Lower leg skin (tissue), 4 donors: ENCODE data around the gene ABCC4. TPM values are rescaled to one million over a fixed set of nuclear protein-coding genes. Genes with fewer than 3 reads are reported as not detected.

Experiments used
- DNase-seq, 2 donors: peaks; one replicate each; pipeline ENCODE4 v3.0.0-alpha.2; 2019; ENCODE audit warnings: low spot score in 2 of 2
- H3K4me3 ChIP-seq: fragments of 200-600 bp; sonication (generic); 2 replicates; pipeline ENCODE4 v1.5.1; 2017; ENCODE audit warnings: mild to moderate bottlenecking, low read depth; ENCODE audit not compliant: poor library complexity, severe bottlenecking
- CTCF ChIP-seq, 3 donors: fragments of 450-650 bp; IDR thresholded peaks; one replicate each; pipeline ENCODE4 v1.5.1; 2016; ENCODE audit warnings: antibody characterized with exemption in 3 of 3, mild to moderate bottlenecking in 3 of 3, moderate library complexity in 2 of 3
- POLR2A ChIP-seq, 2 donors: fragments of 450-650 bp; IDR thresholded peaks; one replicate each; pipeline ENCODE4 v1.6.1; 2016 to 2017; ENCODE audit warnings: antibody characterized with exemption in 2 of 2, mild to moderate bottlenecking in 1 of 2, moderate library complexity in 1 of 2
- WGBS, 2 donors: methylation state at CpG; one replicate each; pipeline ENCODE4 v1.1.5; 2018; 5-methylcytosine and 5-hydroxymethylcytosine counted together
- intact Hi-C: fragments of 100-400 bp; cut with DNase I; formaldehyde crosslinking; loops from one replicate; pipeline ENCODE4 v1.15.0; 2023; ENCODE audit warnings: low total_unique reads
- total RNA-seq, 4 donors: library from RNA; depleted of rRNA; stranded (reverse); fragments of >200 nt; gene quantifications; one replicate each; pipeline ENCODE4 v1.1.0, GENCODE V29; 2016

The ABCC4 gene
- total RNA-seq, 4 donors from 2014 or later = 5.1 to 30.9 (median 11.1) TPM

DNA sequence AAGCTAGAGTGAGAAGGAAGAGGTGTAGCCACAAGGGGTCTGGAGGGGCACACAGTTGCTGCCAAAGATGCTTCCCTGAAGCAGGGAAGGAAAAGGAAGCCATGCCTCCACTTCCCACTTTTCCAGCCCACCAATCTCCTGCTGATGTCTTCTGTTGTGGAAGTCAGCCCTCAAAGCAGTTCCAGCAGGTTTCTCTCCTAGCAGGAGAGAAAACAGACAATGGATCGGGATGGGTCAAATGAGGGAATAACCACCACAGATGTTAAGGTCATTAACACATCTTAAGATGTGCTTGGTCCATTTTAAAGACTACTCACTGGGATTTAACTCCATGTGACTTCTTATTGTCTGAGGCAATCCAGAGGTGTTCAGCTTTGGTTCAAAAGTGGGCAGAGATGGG lies 304.8 kb downstream of the ABCC4 start:
- DNase-seq = no peak
- WGBS, 2 donors = 66 to 70% methylated on average over 1 of the region's 1 CpG
- TF ChIP-seq CTCF (IDR thresholded peaks at IDR 0.05) = no peak
- TF ChIP-seq POLR2A (IDR thresholded peaks at IDR 0.05) = no peak
- H3K4me3 ChIP-seq = no peak overlapping the region
- intact Hi-C loops = no loop called here

DNA sequence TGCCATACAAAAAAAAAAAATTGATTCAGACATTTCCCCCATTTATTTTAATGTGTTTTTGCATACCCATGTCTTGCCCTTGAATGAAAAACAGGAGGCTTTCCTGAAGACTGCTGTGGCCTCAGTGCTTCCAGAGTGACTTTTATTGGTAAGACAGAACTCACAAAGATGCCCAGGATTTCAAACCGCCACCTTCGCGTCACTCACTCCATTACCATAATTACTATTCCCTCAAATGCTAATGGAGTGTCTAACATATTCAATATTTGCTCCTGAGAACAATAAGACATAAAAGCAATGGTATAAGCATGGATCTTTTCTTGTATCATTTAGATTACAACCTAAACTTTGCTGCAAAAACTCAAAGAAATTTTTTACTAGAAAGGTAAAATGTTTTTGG lies 306.7 kb downstream of the ABCC4 start:
- TF ChIP-seq CTCF (IDR thresholded peaks at IDR 0.05) (no peak), POLR2A (IDR thresholded peaks at IDR 0.05) (no peak)
- intact Hi-C loops = no loop called here
- 59 to 93% methylated on average over 3 of the region's 3 CpGs for WGBS, 2 donors
- no peak overlapping the region for H3K4me3 ChIP-seq
- no peak for DNase-seq

- intact Hi-C loops = no loop called here
- TF ChIP-seq POLR2A (IDR thresholded peaks at IDR 0.05) = no peak
- TF ChIP-seq CTCF (IDR thresholded peaks at IDR 0.05) = no peak
These were observed 307.6 kb downstream of the ABCC4 start for GRCh38 chr13:94993616-94994015.

GRCh38 chr13:94992036-94992960 lies 309.0 kb downstream of the ABCC4 start:
- no peak for DNase-seq
- intact Hi-C loops = no loop called here
- 50 to 51% methylated on average over 9 of the region's 9 CpGs for whole genome bisulfite sequencing, 2 donors
- TF ChIP-seq POLR2A (IDR thresholded peaks at IDR 0.05) (no peak), CTCF (IDR thresholded peaks at IDR 0.05) (no peak)
- H3K4me3 ChIP-seq = no peak overlapping the region

More at GRCh38 chr13:94993616-94994015, 307.6 kb downstream of the ABCC4 start:
- DNase-seq = no peak
- H3K4me3 ChIP-seq = no peak overlapping the region
- 56 to 58% methylated on average over 3 of the region's 3 CpGs for WGBS, 2 donors

GRCh38 chr13:94988654-94989053 lies 312.6 kb downstream of the ABCC4 start:
- TF ChIP-seq CTCF (IDR thresholded peaks at IDR 0.05) = no peak
- TF ChIP-seq POLR2A (IDR thresholded peaks at IDR 0.05) = no peak
- WGBS, 2 donors = 52 to 61% methylated on average over 3 of the region's 3 CpGs
- H3K4me3 ChIP-seq = no peak overlapping the region
- DNase-seq = no peak
- intact Hi-C loops = no loop called here
